Measurements from ENCODE around the gene NPHS1.
"Not testable (repeated sequence)": the region's sequence is repeated elsewhere in the genome, so short reads cannot be mapped to it uniquely, and the experiment has no call there.

NPHS1 gene

GRCh38 chr19:35852029-35852780 lies at the start of gene NPHS1:
Gene NPHS1 (minus strand): TSS chr19:35852504. CDS start chr19:35851837, 667 bp downstream.
- no peak for DNase-seq

- DNase-seq = no peak
Measured at GRCh38 chr19:35901055-35901644, 48.8 kb upstream of the NPHS1 start.

GRCh38 chr19:35899547-35900214 lies 47.4 kb upstream of the NPHS1 start:
- DNase-seq = peak; percentile 83

GRCh38 chr19:35898499-35898809 lies 46.1 kb upstream of the NPHS1 start:
- DNase-seq = peak; percentile 1

GRCh38 chr19:35897706-35898451 lies 45.6 kb upstream of the NPHS1 start:
- DNase-seq = no peak

- DNase-seq = no peak
Measured at GRCh38 chr19:35896643-35897040, 44.3 kb upstream of the NPHS1 start.

- DNase-seq = no peak
Measured at GRCh38 chr19:35895911-35896642, 43.8 kb upstream of the NPHS1 start.

- DNase-seq = no peak
Measured at GRCh38 chr19:35894342-35894741, 42.0 kb upstream of the NPHS1 start.

GRCh38 chr19:35891819-35892218 lies 39.5 kb upstream of the NPHS1 start:
- not testable (repeated sequence) for DNase-seq

GRCh38 chr19:35890113-35890650 lies 37.9 kb upstream of the NPHS1 start:
- no peak for DNase-seq

- no peak for DNase-seq
Measured at GRCh38 chr19:35889370-35890112, 37.2 kb upstream of the NPHS1 start.

GRCh38 chr19:35888398-35888797 lies 36.1 kb upstream of the NPHS1 start:
- DNase-seq = no peak

GRCh38 chr19:35887197-35887596 lies 34.9 kb upstream of the NPHS1 start:
- DNase-seq = no peak

- no peak for DNase-seq
Measured at GRCh38 chr19:35885904-35886303, 33.6 kb upstream of the NPHS1 start.

GRCh38 chr19:35885225-35885738 lies 33.0 kb upstream of the NPHS1 start:
- DNase-seq = no peak

- DNase-seq = no peak
Measured at GRCh38 chr19:35883882-35884281, 31.6 kb upstream of the NPHS1 start.

- DNase-seq = peak; percentile 14
Measured at GRCh38 chr19:35882114-35882832, 30.0 kb upstream of the NPHS1 start.

- peak; percentile 16 for DNase-seq
Measured at GRCh38 chr19:35879770-35880317, 27.5 kb upstream of the NPHS1 start.

GRCh38 chr19:35879068-35879467 lies 26.8 kb upstream of the NPHS1 start:
- no peak for DNase-seq

- DNase-seq = no peak
Measured at GRCh38 chr19:35874392-35874930, 22.2 kb upstream of the NPHS1 start.
